GM12874 (cell line): ENCODE results near the gene C1orf52.

Experiments
- CTCF ChIP-seq: IDR thresholded peaks from 2 replicates; pipeline ENCODE4 v1.5.1; 2011; ENCODE audit warnings: low read depth, mild to moderate bottlenecking, control low read depth, low read length, moderate library complexity; ENCODE audit not compliant: insufficient read depth

C1orf52 gene

GRCh38 chr1:85267313-85267712, 7.9 kb upstream of the C1orf52 start:
- TF ChIP-seq CTCF: no peak

- no peak for TF ChIP-seq CTCF
Measured at GRCh38 chr1:85264150-85264549, 4.7 kb upstream of the C1orf52 start.

GRCh38 chr1:85262985-85263384, 3.5 kb upstream of the C1orf52 start:
- TF ChIP-seq CTCF: no peak

GRCh38 chr1:85259912-85260274, 431 bp upstream of the C1orf52 start:
- TF ChIP-seq CTCF: no peak

- TF ChIP-seq CTCF: no peak
Measured at GRCh38 chr1:85258536-85259117, 835 bp downstream of the C1orf52 start.

- no peak for TF ChIP-seq CTCF
Measured at GRCh38 chr1:85245891-85246290, 13.6 kb downstream of the C1orf52 start.

GRCh38 chr1:85245456-85245855, 14.0 kb downstream of the C1orf52 start:
- TF ChIP-seq CTCF: no peak
